HG03196 (cell line): ENCODE measurements around the gene BRD3.

Experiments used
- ATAC-seq: cut with Tn5 transposase; IDR thresholded peaks from one replicate; pipeline ENCODE4 v1.9.1; 2021; ENCODE audit not compliant: unreplicated experiment

Gene BRD3

GRCh38 chr9:134055981-134056461 is 11.8 kb downstream of the BRD3 start:
- no peak for ATAC-seq

- ATAC-seq = no peak
These were observed 12.7 kb downstream of the BRD3 start for GRCh38 chr9:134054891-134055811.

- ATAC-seq = no peak
These were observed 13.7 kb downstream of the BRD3 start for GRCh38 chr9:134053941-134054761.

- no peak for ATAC-seq
These were observed 14.4 kb downstream of the BRD3 start for GRCh38 chr9:134053401-134053871.

- no peak for ATAC-seq
These were observed 14.9 kb downstream of the BRD3 start for GRCh38 chr9:134052941-134053340.

- ATAC-seq = no peak
These were observed 15.3 kb downstream of the BRD3 start for GRCh38 chr9:134052491-134052890.

GRCh38 chr9:134051319-134051718 is 16.5 kb downstream of the BRD3 start:
- no peak for ATAC-seq

- ATAC-seq = no peak
These were observed 17.1 kb downstream of the BRD3 start for GRCh38 chr9:134050726-134051125.

GRCh38 chr9:134049772-134050588 is 17.8 kb downstream of the BRD3 start:
- ATAC-seq = no peak

GRCh38 chr9:134049236-134049635 is 18.6 kb downstream of the BRD3 start:
- no peak for ATAC-seq

- ATAC-seq = no peak
These were observed 19.3 kb downstream of the BRD3 start for GRCh38 chr9:134048582-134048968.

GRCh38 chr9:134047868-134048581 is 19.8 kb downstream of the BRD3 start:
- no peak for ATAC-seq

GRCh38 chr9:134046894-134047681 is 20.7 kb downstream of the BRD3 start:
- ATAC-seq = no peak

GRCh38 chr9:134045841-134046544 is 21.8 kb downstream of the BRD3 start:
- ATAC-seq = no peak

- ATAC-seq = no peak
These were observed 22.9 kb downstream of the BRD3 start for GRCh38 chr9:134044944-134045343.

- ATAC-seq = no peak
These were observed 24.3 kb downstream of the BRD3 start for GRCh38 chr9:134043531-134043988.

GRCh38 chr9:134041649-134041962 is 26.2 kb downstream of the BRD3 start:
- no peak for ATAC-seq

- no peak for ATAC-seq
These were observed 26.8 kb downstream of the BRD3 start for GRCh38 chr9:134040781-134041648.
